GM19467 (cell line): ENCODE results near the gene SLC35F4.

Experiments used
- ATAC-seq: cut with Tn5 transposase; IDR thresholded peaks from one replicate; pipeline ENCODE4 v1.9.1; 2021; ENCODE audit warnings: mild to moderate bottlenecking, moderate library complexity; ENCODE audit not compliant: unreplicated experiment

Gene SLC35F4

DNA sequence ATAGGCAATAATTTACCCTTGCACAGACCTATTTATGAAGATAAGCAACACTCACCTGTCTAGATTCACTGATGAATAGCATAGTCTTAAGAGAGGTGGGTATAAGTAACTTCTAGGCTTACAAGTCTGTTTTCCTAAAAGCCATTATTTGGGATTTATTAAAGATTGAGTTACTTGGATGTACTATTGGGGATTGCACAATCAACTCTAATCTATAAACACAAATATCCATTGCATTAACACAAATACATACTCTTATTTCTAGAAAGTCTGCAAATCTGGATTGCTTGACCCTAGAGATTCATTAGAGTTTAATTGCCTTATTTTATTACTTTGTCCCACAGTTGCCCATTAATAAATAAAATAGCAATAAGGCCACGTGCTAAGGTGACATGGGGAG lies 224.1 kb downstream of the SLC35F4 start:
- ATAC-seq, result no peak

DNA sequence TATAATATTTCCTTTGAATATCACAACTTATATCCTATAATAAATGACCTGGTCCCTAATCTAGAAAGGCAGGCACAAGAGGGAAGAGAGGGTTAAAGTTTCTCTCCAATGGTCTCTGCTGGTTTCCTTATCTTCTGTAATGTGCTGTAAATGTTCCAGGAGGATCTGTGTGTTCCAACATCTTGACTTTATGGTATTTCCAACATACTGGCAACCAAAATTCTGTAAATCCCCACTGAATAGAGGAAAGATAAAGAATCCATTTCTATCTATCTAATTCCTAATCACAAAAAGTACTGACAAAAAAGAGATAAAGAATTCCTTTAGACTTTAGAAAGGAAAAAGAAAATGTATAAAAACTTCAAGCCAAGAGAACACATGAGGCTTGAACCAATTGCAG lies 225.9 kb downstream of the SLC35F4 start:
- ATAC-seq, result no peak

DNA sequence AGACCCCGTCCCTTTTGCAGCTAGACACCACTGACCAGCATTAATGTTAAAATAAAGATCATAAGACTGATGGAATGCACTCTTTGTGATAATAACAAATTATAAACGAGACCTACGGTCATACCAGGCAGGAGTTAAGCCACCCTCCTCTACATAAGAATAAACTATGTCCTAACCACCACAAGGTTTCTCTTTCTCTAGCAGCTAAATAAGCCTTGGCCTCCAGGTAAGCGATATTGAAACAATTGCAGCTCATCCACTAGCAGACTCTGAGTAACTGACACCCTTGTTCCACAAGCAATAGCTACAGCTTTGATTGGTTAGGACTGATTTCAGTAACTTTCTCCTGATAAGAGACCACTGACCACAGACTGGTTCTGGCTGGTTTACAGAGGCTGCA lies 228.0 kb downstream of the SLC35F4 start:
- no peak for ATAC-seq

DNA sequence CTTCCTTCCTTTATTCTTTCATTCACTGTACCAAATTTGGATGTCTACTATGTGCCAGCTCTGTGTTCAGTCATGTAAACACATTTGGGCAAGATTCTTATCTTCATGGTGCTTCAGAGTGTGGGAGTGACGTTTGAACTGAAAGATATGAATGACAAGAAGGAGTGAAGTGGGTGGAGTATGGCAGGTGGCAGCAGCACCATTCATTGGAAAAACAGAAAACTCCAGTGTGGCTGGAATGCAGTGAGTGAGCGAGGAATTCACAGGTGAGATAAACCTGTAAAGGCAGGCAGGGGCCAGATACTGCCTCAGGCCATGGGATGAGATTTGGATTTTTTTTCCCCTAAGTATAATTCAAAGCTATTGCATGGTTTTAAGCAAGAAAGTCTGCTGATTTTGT lies 231.6 kb downstream of the SLC35F4 start:
- no peak for ATAC-seq

DNA sequence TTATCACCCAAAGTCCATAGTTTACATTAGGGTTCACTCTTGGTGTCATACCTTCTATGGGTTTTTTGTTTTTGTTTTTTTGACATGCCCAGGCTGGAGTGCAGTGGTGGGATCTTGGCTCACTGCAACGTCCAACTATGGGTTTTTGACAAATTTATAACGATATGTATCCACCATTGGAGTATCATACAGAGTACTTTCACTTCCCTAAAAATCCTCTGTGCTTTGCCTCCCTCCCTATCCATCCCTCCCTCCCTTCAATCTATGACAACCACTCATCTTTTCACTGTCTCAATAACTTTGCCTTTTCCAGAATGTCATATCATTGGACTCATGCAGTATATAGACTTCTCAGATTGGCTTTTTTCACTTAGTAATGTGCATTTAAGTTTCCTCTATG lies 233.2 kb downstream of the SLC35F4 start:
- ATAC-seq, result no peak

DNA sequence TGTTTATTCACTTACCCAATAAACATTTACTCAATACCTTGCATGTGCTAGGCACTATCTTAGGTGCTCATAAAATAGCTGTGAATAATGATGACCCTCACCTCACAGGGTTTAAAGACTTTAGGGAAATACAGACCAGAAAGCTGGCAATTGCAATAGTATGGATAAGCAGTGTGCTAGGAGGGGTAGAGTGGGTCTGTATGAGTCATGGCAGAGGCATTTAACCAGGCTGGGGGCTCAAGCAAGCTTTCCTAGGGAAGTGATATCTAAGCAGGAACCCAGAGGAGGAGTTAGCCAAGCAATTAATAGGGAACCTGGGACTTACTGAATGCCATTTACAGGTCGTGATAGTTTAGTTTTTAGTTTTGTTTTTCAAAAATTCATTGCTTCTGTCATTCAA lies 248.4 kb downstream of the SLC35F4 start:
- ATAC-seq, result no peak

DNA sequence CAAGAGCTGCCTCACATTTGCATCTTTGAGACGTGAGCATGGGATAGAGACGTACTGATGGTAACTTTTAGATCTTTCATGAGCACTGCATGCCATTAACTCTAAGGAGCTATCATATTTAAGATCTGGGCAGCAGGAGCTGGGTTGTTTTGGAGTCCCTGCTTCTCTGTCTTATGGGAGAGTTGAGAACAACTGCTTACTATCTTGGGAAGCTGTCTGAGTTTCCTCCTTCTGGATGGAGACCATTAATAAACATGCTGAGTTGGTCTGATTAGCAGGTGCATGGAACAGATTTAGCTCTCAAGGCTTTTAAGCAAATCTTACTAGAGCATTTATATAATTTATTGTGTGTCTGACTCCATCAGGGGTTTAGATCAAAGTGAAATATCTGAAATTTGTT lies 252.9 kb downstream of the SLC35F4 start:
- no peak for ATAC-seq

DNA sequence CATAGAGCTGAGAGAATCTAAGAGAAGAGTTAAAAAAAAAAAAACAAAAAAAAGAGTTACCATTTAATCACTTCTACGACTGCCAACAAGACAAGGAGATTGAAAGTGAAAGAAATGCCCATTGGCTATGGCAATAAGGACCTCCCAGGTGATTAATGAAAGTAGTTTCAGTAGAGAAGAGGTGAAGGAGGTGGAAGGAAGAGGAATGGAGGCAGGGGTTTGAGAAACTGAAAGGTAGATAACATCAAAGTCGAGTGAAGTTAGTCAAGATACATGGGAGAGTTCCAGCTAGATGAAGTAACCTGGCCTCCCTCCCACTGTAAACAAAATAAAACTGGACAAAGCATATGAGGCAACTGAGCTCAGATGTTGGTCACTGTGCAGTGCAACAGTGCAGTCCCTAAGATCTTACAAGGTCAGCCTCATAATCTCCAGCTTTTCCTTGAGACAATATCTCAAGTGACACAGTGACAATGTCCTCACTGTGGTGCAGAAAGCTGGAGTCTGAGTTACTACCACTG lies 254.3 kb downstream of the SLC35F4 start:
- no peak for ATAC-seq

DNA sequence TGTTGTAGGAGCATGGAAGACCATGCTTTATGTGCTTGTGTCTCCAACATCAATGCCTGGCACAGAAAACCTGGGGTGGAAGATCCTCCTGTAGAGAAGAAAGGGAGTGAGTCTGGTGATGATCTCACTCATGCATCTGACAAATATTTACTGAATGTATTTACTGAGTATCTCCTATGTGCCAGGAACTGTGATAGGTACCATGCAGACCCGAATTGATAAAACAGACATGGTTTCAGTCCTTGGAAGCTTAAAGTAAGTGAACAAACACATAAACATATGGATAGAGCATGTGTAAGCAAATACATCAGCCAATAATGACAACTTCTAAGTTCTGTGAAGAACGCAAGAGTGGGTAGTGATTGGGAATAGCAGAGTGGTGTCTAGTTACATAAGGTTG lies 255.3 kb downstream of the SLC35F4 start:
- ATAC-seq, result no peak

DNA sequence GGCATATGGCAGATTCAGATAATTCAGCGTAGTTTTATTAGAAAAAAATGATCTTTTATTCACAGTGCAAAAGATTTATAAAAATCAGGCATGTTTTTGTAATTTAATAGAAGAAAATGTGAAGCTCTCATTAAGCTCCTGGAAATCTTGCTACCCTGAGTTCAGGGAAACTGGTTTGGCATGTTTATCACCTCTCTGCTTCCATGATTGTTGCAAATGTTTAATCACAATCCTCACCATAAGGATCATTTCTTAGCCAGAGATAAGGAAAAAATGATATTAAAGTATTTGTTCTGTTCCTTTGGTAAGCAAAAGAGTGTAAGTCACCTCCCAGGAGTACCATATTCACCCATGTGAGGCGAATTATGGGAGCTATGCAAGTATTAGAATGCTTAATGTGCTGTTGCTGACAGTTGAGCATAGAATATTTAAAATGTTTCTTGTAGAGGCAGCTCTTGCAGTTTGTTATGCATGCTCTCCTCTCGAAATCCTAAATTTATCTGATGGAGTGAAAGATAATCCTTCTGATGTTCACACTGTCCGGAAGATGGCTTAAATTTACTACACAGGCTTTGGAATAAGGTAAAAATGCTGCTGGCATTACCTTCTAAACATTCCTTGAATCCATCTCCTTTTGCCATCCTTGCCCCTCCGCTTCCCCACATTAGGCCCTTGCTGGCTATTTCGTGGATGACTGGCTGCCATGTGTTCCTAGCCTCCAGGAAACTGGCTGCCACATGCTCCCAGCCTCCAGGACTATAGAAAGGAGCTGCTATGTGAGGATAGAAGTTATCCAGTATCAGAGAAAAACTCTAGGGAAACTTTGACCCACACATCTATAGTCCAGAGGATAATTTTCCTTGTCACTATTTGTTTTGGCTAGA lies 256.5 kb downstream of the SLC35F4 start:
- ATAC-seq, result no peak

DNA sequence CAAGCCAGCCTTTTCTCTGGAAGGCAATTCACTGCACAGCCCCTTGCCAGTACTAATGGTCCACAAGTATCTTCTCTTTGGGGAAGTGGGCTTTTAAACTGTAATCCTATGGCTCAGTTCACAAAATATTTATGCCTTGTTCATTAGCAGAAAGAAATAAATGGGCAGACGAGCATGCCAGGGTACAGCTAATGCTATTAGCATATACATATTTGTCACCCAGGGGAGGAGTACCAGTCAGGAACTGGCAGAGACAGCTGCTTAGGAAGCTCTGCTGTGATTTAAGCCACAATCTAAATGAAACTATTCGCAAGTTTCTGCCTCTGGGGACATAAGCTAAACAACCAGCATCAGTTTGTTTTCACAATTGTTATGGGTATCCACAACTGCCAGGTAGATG lies 258.8 kb downstream of the SLC35F4 start:
- no peak for ATAC-seq

DNA sequence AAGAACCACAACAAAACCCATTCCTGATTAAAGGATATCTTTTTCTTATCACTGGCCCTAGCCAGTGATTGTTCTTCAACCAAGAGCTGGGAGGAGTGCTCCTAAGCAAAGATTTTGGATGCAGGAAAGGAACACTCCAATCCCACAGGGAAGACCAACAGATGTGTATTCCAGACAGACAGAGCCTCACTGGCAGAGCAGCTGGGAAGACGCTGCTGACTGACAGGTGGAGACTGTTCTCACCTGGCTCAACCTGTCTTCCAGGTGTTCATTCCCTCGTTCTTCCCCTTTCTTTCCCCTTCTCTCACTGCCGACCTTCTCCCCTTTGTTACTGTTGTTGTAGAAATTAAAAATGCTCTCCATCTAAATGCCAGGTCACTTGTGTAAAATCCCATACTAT lies 282.5 kb downstream of the SLC35F4 start:
- ATAC-seq, result no peak

DNA sequence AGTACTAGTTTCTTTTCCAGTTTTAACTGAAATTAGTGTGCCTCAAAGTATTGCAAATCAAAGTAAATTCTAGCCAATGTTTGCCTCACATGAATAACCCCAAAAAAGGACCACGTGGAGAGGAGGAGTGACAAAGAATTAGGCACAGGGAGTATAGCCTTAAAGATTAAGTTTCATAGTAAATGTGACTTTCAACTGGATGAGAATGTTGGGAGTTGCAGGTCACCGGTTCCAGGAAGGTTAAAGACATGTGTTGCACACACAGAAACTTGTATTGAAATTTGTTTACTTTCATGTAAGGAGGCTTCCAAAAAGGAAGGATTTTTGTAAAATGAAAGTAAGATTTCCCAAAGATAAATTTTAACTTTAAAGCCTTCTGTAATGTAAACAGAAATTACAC lies 283.1 kb downstream of the SLC35F4 start:
- no peak for ATAC-seq

DNA sequence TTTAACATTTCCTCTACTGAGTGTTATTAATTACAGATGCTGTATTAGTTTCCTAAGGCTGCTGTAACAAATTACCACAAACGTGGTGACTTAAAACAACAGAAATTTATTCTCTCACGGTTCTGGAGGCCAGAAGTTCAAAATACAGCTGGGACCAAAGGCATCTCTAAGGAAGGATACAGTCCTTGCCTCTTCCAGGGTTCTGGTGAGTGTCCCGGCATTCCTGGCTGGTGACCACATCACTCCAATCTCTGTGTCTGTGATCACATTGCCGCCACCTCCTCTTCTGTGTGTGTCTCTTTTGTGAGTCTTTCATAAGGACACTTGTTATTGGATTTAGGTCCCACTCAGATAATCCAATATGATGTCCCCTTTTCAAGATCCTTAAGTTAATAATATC lies 287.1 kb downstream of the SLC35F4 start:
- ATAC-seq, result no peak

DNA sequence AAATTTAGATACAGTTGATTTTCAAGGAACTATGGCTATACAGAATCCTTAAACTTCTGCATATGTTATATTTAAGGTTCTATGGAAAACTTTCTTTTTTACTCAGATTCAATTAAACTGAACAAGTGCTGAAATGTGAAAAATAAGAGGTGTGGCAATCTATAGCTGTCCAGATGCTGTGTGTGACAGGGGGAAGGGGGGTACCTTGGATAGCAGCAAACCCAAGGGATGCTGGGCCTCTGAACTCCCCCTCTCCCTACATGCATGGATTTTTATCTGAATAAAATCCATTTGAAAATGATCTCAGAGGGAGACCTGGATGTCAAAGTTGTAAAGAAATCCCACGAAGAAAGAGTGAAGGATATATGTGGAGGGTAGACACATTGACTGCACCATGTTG lies 289.4 kb downstream of the SLC35F4 start:
- no peak for ATAC-seq

DNA sequence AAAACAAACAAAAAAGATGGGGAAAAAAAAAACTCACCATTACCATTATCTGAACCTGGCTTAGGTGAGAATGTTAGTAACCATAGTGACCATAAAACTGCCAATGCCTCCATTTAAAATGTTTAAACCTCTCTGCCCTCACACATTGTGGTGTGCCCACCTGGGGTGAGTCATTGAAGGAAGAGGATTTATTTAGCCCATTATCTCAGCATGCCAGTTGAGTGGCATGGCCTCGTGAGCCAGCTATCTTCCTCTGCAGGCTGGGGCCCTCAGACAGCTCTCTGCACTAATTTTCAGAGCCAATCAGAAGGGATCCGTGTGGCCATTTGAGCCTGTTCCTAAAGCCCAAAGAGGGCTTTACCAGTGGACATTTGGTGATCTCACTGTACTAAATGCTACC lies 290.4 kb downstream of the SLC35F4 start:
- ATAC-seq, result no peak

DNA sequence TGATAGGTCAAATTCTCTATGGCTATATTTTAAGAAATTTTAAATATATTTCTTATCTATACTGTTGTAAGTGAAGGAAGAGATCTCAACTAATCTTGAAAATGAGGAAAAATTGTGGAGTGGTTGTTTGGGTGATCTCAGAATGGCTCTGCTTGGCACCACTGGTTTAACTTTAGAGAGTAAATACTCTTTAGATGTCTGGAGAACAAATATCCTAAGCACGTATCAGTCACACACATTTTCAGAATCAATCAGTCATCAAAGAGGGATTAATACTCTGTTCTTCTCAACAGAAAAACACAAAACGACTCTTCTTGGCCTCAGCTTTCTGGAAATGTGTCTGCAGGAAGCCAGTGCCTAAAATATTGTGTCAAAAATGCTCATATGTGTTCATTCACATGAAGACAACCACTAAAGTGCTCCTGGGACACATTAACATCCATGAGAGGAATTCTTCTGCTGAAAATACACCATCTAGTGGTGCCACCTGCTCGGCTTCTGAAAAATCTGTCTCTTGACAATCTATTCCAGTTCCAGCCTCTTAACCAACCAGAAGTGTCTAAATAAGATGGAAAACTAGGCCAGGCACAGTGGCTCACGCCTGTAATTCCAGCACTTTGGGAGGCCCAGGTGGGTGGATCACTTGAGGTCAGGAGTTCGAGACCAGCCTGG lies 291.1 kb downstream of the SLC35F4 start:
- ATAC-seq, result no peak

DNA sequence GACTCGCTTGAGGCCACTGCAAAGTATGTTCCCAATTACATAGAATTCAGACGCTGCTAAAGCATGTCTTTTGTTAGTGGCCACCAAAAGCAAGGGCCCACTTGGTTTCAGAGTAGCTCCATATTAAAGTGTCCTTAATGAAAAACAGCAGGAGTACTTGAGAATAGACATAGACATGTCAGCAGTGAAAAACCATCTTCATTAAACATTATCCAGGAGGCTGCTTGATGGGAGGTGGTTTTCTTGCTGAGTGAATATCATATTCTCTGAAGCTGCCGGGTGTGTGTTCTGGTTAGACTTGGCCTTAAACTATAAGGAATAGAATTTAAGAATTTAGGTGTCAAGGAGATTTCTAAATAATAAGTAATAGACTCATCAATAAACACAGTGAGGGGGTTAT lies 292.7 kb downstream of the SLC35F4 start:
- ATAC-seq, result no peak

DNA sequence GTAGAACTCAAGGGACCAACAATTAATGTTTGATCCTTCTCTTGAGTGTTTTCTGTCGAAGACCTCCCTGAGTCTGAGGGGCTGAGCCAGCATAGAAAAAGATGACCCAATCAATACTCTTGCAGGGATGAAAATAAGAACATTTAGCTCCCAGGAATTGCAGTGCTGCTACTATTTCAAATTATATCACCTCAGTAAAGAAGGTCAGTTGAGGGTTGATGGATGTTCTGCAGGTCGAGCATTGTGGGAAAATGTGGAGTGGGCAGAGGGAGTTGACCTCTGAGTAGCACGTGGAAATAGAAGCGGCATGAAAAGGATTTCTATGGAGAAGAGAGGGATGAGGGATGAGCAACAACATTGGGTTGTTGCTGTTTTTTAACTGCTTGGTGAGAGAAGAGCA lies 297.3 kb downstream of the SLC35F4 start:
- no peak for ATAC-seq

DNA sequence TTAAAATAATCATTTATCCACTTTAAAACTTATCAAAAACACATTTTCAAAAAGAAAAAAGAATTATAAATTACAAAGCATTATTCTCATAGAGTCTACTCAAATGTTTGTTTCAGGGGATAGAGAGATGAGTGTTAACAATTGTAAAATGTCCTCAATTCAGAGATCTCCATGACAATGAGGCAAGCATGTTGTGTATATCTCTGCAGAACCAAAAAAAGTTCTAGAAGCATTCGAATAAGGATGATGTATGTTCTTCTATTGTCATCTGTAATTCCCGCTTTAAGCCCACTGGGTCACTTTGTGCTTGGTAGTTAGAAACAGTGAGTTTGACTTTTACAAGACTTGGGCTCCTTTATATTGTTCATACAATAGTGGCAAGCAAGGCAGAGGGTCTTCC lies 298.7 kb downstream of the SLC35F4 start:
- no peak for ATAC-seq

DNA sequence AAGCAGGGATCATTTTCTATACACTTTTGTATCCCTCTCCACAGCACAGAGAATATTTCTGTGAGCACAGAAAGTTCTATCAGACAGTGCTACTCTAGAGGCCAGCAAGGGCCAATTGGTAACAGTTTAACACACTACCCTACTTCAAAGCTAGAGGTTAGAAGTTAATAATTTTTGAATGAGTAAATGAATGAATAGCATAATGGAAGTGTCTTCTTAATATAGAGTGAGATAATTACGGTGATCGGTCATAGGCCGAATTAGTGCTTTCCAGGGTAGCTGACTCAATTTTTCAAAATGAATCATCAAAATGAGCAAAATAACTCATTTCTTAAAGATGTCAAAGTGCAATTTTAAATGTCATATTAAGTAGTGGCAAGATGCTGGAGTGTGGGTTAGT lies 305.2 kb downstream of the SLC35F4 start:
- ATAC-seq, result peak; percentile 90

DNA sequence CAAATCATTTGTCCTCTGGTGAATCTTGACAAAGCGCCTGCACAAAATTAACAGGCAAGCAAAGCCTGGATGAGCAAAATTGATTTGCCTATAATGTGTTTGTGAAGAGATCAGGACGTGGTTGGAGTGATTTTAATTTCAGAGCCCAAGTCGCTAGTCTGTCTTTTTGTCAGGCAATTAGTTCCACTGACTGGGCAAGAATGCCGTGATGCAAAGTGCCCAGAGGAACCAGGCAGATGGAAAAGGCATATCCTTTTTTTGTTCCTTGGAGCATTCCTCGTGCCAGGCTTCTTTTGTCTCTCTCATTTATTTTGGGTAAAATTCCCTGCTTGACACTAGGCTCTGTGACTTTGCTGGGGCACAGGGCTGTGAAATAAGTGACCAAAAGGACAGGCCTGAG lies 306.3 kb downstream of the SLC35F4 start:
- ATAC-seq, result no peak
